HepG2 (cell line): ENCODE measurements around the gene PRDM8. TPM values are rescaled to one million over a fixed set of nuclear protein-coding genes. Genes with fewer than 3 reads are reported as not detected.

Experiments
- ATAC-seq: fragments of 200-7000 bp; cut with Tn5 transposase; 3 replicates; pipeline ENCODE4 v1.9.1; 2020; ENCODE audit warnings: mild to moderate bottlenecking, moderate library complexity
- BruUV-seq: library from RNA; stranded (reverse); fragments of 400-500 nt; replicated peaks from 2 replicates; lab custom pipeline; 2021; lab: Mats Ljungman, UMichigan
- CTCF ChIA-PET: fragments of 300-600 bp; formaldehyde crosslinking; extraction: SDS; loops from one replicate; lab custom pipeline; 2021; ENCODE audit warnings: low total read pairs, inconsistent platforms, low intra/inter-chr PET ratio; lab: Yijun Ruan, JAX
- POLR2A ChIA-PET: fragments of 350-600 bp; sonication (Branson Sonifier 250); formaldehyde crosslinking; loops from one replicate; lab custom pipeline; 2020; ENCODE audit warnings: antibody characterized with exemption, inconsistent platforms; lab: Yijun Ruan, JAX
- DNase-seq: peaks from one replicate; pipeline ENCODE4 v3.0.0-alpha.2; 2015; ENCODE audit warnings: low spot score
- FAIRE-seq: peaks from 3 replicates; lab custom pipeline; 2011; peaks lifted over from hg19 to GRCh38; lab: Jason Lieb, UNC
- H2AFZ ChIP-seq: one replicate; pipeline ENCODE4 v1.6.1; 2011; ENCODE audit warnings: low read length, inconsistent platforms
- H3K27ac ChIP-seq: fragments of 300-600 bp; 3 replicates; pipeline ENCODE4 v1.8.0; 2011; ENCODE audit warnings: mixed run types, mild to moderate bottlenecking, mixed read lengths, low read length, inconsistent platforms; ENCODE audit not compliant: insufficient read depth; ENCODE audit errors: extremely low read length
- H3K27me3 ChIP-seq, 2 experiments: fragments of 200-600 bp in 1 of 2; 2 replicates in 1 of 2; 3 replicates in 1 of 2; pipeline versions ENCODE4 v1.6.0 to v1.8.0; 2011; ENCODE audit warnings: low read length in 2 of 2, mild to moderate bottlenecking in 2 of 2, moderate library complexity in 2 of 2, inconsistent platforms in 1 of 2; ENCODE audit not compliant: insufficient read depth in 2 of 2, control insufficient read depth in 1 of 2
- H3K36me3 ChIP-seq, 2 experiments: fragments of 200-600 bp in 1 of 2; replicated peaks in 1 of 2; 2 replicates in 1 of 2; 3 replicates in 1 of 2; pipeline versions ENCODE4 v1.5.1 to v1.8.0; 2011; ENCODE audit warnings: low read length in 2 of 2, inconsistent platforms in 1 of 2; ENCODE audit not compliant: insufficient read depth in 2 of 2, control insufficient read depth in 1 of 2
- H3K4me1 ChIP-seq: 2 replicates; pipeline ENCODE4 v1.5.1; 2012; ENCODE audit warnings: low read length, inconsistent platforms; ENCODE audit not compliant: insufficient read depth
- H3K4me2 ChIP-seq: 2 replicates; pipeline ENCODE4 v1.6.0; 2011; ENCODE audit warnings: low read depth, low read length, inconsistent platforms
- H3K4me3 ChIP-seq, 3 experiments: fragments of 200-600 bp in 1 of 3; sonication (generic), shearing (Covaris generic) in 1 of 3; replicated peaks in 1 of 3; 2 replicates each; pipeline ENCODE4 v1.5.1; 2011 to 2016; ENCODE audit warnings: low read length in 3 of 3, inconsistent platforms in 2 of 3, low read depth in 2 of 3, mild to moderate bottlenecking in 2 of 3, control low read depth in 1 of 3, mixed read lengths in 1 of 3; ENCODE audit not compliant: insufficient read depth in 1 of 3
- H3K79me2 ChIP-seq: one replicate; pipeline ENCODE4 v1.6.1; 2011; ENCODE audit warnings: low read length, inconsistent platforms; ENCODE audit not compliant: insufficient read depth
- H3K9ac ChIP-seq: 2 replicates; pipeline ENCODE4 v1.6.0; 2011; ENCODE audit warnings: mild to moderate bottlenecking, low read depth, low read length, inconsistent platforms; ENCODE audit not compliant: insufficient read depth
- H3K9me3 ChIP-seq: 2 replicates; pipeline ENCODE4 v1.5.1; 2012; ENCODE audit warnings: mild to moderate bottlenecking, low read length
- H4K20me1 ChIP-seq: 2 replicates; pipeline ENCODE4 v1.6.0; 2011; ENCODE audit warnings: inconsistent platforms, mild to moderate bottlenecking, low read length, moderate library complexity; ENCODE audit not compliant: insufficient read depth
- ARNT ChIP-seq: fragments of 450-650 bp; IDR thresholded peaks from 2 replicates; pipeline ENCODE4 v1.6.1; 2017
- BCLAF1 ChIP-seq: fragments of 450-650 bp; IDR thresholded peaks from 2 replicates; pipeline ENCODE4 v1.6.1; 2017; ENCODE audit warnings: mild to moderate bottlenecking
- CC2D1A ChIP-seq: sonication (generic); formaldehyde crosslinking; IDR thresholded peaks from 2 replicates; pipeline ENCODE4 v1.8.1; 2023; ENCODE audit warnings: mild to moderate bottlenecking, missing genetic modification reagents
- HMG20A ChIP-seq: IDR thresholded peaks from 2 replicates; pipeline ENCODE4 v1.6.1; 2016; ENCODE audit warnings: borderline replicate concordance
- KLF12 ChIP-seq: sonication (generic); formaldehyde crosslinking; IDR thresholded peaks from 2 replicates; pipeline ENCODE4 v1.4.0; 2020; ENCODE audit warnings: missing genetic modification reagents, borderline replicate concordance
- MIER3 ChIP-seq: IDR thresholded peaks from 2 replicates; pipeline ENCODE4 v1.6.1; 2016; ENCODE audit warnings: missing compliant biosample characterization, borderline replicate concordance
- NFE2L1 ChIP-seq: sonication (generic); formaldehyde crosslinking; IDR thresholded peaks from 2 replicates; pipeline ENCODE4 v1.4.0; 2020; ENCODE audit warnings: missing genetic modification reagents, mild to moderate bottlenecking, borderline replicate concordance
- NFYB ChIP-seq: sonication (generic); formaldehyde crosslinking; IDR thresholded peaks from 2 replicates; pipeline ENCODE4 v1.4.0; 2020; ENCODE audit warnings: missing genetic modification reagents
- SMARCC2 ChIP-seq: fragments of 450-650 bp; IDR thresholded peaks from 2 replicates; pipeline ENCODE4 v1.6.1; 2017; ENCODE audit warnings: antibody characterized with exemption, mild to moderate bottlenecking
- SMYD3 ChIP-seq: sonication (generic); formaldehyde crosslinking; IDR thresholded peaks from 2 replicates; pipeline ENCODE4 v1.8.1; 2023; ENCODE audit warnings: mild to moderate bottlenecking, missing genetic modification reagents
- SRF ChIP-seq: IDR thresholded peaks from 2 replicates; pipeline ENCODE4 v1.6.1; 2011; ENCODE audit warnings: mild to moderate bottlenecking, low read depth, low read length, moderate library complexity
- ZBTB2 ChIP-seq: sonication (generic); formaldehyde crosslinking; IDR thresholded peaks from 2 replicates; pipeline ENCODE4 v1.8.0; 2022; ENCODE audit warnings: low read depth, missing genetic modification reagents
- ZNF234 ChIP-seq: sonication (generic); formaldehyde crosslinking; conservative IDR thresholded peaks from 2 replicates; pipeline ENCODE4 v1.5.1; 2020; ENCODE audit warnings: mild to moderate bottlenecking, missing genetic modification reagents
- ZNF263 ChIP-seq: sonication (generic); formaldehyde crosslinking; IDR thresholded peaks from 2 replicates; pipeline ENCODE4 v1.4.0; 2020; ENCODE audit warnings: missing genetic modification reagents
- ZNF276 ChIP-seq: sonication (generic); formaldehyde crosslinking; IDR thresholded peaks from 2 replicates; pipeline ENCODE4 v1.4.0; 2020; ENCODE audit warnings: mild to moderate bottlenecking, low read depth, missing genetic modification reagents
- ZNF33B ChIP-seq: sonication (generic); formaldehyde crosslinking; IDR thresholded peaks from 2 replicates; pipeline ENCODE4 v1.5.1; 2020; ENCODE audit warnings: mild to moderate bottlenecking, missing genetic modification reagents
- ZNF354B ChIP-seq: sonication (generic); formaldehyde crosslinking; IDR thresholded peaks from 2 replicates; pipeline ENCODE4 v1.8.0; 2022; ENCODE audit warnings: mild to moderate bottlenecking, missing genetic modification reagents
- WGBS: methylation state at CpG from one replicate; pipeline ENCODE4 v1.1.6; 2017; ENCODE audit warnings: low lambda C conversion rate; 5-methylcytosine and 5-hydroxymethylcytosine counted together
- in situ Hi-C: cut with HindIII; loops from 2 replicates; pipeline ENCODE4 v1.10.0; 2017; ENCODE audit warnings: low pct_unique_long_range_greater_than_20kb; ENCODE audit not compliant: extremely low pct_ligation_motif_present
- intact Hi-C: fragments of 100-400 bp; cut with micrococcal nuclease; formaldehyde crosslinking; loops from one replicate; pipeline ENCODE4 v1.10.0; 2022; ENCODE audit not compliant: unreplicated experiment
- polyA plus RNA-seq, 8 experiments: library from polyadenylated mRNA; depleted of rRNA in 3 of 8; stranded (reverse) in 7 of 8; unstranded in 1 of 8; fragments of >200 nt; fragmentation: Illumina TruSeq in 4 of 8; extraction: Trizol in 4 of 8; gene quantifications; 2 replicates each; pipeline versions ENCODE4 v1.2.1 to v1.2.3, GENCODE V29; 2011 to 2016; ENCODE audit warnings: low read depth in 4 of 8, missing spikeins in 1 of 8, mixed read lengths in 1 of 8; ENCODE audit not compliant: insufficient read depth in 1 of 8
- total RNA-seq, 5 experiments: library from RNA; depleted of rRNA; stranded (reverse); fragments of >200 nt; fragmentation: Illumina TruSeq; extraction: Trizol; gene quantifications; 2 replicates each; pipeline ENCODE4 v1.2.3, GENCODE V29; 2016; ENCODE audit warnings: low read depth in 1 of 5
- TF ChIP-seq, protein P1 (sequence below): IDR thresholded peaks from 2 replicates; pipeline ENCODE4 v1.6.1; 2016; ENCODE audit warnings: missing compliant biosample characterization, missing genetic modification reagents, borderline replicate concordance

Gene PRDM8
- total and polyA plus RNA-seq, 2 of the 13 experiments (the other 11 are each of a cell fraction or from before 2014, with no cell fraction given) = 0.09 TPM; not detected in 1

GRCh38 chr4:80201252-80202151 lies 4.2 kb downstream of the PRDM8 start:
- Histone ChIP-seq H3K4me3 (no peak overlapping the region), H3K27me3 (peaks cover 1 to 24% of the 10 kb centered on the region in 2 experiments; a peak in 4 of 5 replicates), H4K20me1 (no peaks in the 10 kb centered on the region), H3K9me3 (no peaks in the 10 kb centered on the region), H3K4me1 (no peaks in the 10 kb centered on the region), H3K9ac (no peak overlapping the region), H3K4me2 (no peak overlapping the region), H3K36me3 (no peaks in the 10 kb centered on the region), H2AFZ (no peak overlapping the region), H3K79me2 (no peaks in the 10 kb centered on the region), H3K27ac (no peak overlapping the region)
- BruUV-seq = no TSS peak
- WGBS = 50% methylated on average over 40 of the region's 43 CpGs
- intact Hi-C loops = no loop called here
- no peak for DNase-seq
- FAIRE-seq = no peak
- ChIA-PET POLR2A (no interaction called here), CTCF (no interaction called here)
- ATAC-seq = no peak
- in situ Hi-C loops = loop anchor here (25.0 kb wide), 1 partner anchor 289 kb away; no protein-coding TSS in a partner anchor
- no peak for TF ChIP-seq ZNF354B
- TF ChIP-seq NFE2L1 (CRISPR knock-in tag) = no peak
- no peak for TF ChIP-seq KLF12
- no peak for TF ChIP-seq SMYD3
- no peak for TF ChIP-seq ZNF33B (CRISPR knock-in tag)
- TF ChIP-seq NFYB = no peak
- no peak for TF ChIP-seq ZBTB2 (CRISPR knock-in tag)
- TF ChIP-seq ZNF276 (CRISPR knock-in tag) = no peak
- TF ChIP-seq ZNF263 (CRISPR knock-in tag) = no peak
- no peak for TF ChIP-seq SMARCC2
- TF ChIP-seq MIER3 = no peak
- TF ChIP-seq ZNF234 (CRISPR knock-in tag) = no peak
- TF ChIP-seq HMG20A (CRISPR knock-in tag) = no peak
- no peak for TF ChIP-seq ARNT
- TF ChIP-seq SRF = no peak
- TF ChIP-seq, protein P1, sequence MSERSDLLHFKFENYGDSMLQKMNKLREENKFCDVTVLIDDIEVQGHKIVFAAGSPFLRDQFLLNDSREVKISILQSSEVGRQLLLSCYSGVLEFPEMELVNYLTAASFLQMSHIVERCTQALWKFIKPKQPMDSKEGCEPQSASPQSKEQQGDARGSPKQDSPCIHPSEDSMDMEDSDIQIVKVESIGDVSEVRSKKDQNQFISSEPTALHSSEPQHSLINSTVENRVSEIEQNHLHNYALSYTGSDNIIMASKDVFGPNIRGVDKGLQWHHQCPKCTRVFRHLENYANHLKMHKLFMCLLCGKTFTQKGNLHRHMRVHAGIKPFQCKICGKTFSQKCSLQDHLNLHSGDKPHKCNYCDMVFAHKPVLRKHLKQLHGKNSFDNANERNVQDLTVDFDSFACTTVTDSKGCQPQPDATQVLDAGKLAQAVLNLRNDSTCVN (CRISPR knock-in tag) = no peak
- TF ChIP-seq BCLAF1 = no peak
- TF ChIP-seq CC2D1A (CRISPR knock-in tag) = no peak
